HUES48 (cell line): ENCODE results near the gene ADGRB3.

Experiments used
- H3K27ac ChIP-seq: one replicate; pipeline ENCODE4 v1.7.0; 2013; ENCODE audit warnings: low read depth, low read length, inconsistent platforms
- H3K27me3 ChIP-seq: 2 replicates; pipeline ENCODE4 v1.6.1; 2013; ENCODE audit warnings: mild to moderate bottlenecking, low read length; ENCODE audit not compliant: control insufficient read depth, insufficient read depth
- H3K36me3 ChIP-seq: 2 replicates; pipeline ENCODE4 v1.6.1; 2013; ENCODE audit warnings: low read length; ENCODE audit not compliant: control insufficient read depth, insufficient read depth
- H3K4me1 ChIP-seq: 2 replicates; pipeline ENCODE4 v1.6.1; 2013; ENCODE audit warnings: mild to moderate bottlenecking, low read length; ENCODE audit not compliant: control insufficient read depth, insufficient read depth
- H3K4me3 ChIP-seq: 2 replicates; pipeline ENCODE4 v1.5.1; 2013; ENCODE audit warnings: mild to moderate bottlenecking, low read depth, low read length
- H3K9ac ChIP-seq: 2 replicates; pipeline ENCODE4 v1.6.1; 2013; ENCODE audit warnings: mild to moderate bottlenecking, low read depth, low read length, moderate library complexity
- H3K9me3 ChIP-seq: 2 replicates; pipeline ENCODE4 v1.6.1; 2013; ENCODE audit warnings: low read length; ENCODE audit not compliant: control insufficient read depth, insufficient read depth

ADGRB3 gene

DNA sequence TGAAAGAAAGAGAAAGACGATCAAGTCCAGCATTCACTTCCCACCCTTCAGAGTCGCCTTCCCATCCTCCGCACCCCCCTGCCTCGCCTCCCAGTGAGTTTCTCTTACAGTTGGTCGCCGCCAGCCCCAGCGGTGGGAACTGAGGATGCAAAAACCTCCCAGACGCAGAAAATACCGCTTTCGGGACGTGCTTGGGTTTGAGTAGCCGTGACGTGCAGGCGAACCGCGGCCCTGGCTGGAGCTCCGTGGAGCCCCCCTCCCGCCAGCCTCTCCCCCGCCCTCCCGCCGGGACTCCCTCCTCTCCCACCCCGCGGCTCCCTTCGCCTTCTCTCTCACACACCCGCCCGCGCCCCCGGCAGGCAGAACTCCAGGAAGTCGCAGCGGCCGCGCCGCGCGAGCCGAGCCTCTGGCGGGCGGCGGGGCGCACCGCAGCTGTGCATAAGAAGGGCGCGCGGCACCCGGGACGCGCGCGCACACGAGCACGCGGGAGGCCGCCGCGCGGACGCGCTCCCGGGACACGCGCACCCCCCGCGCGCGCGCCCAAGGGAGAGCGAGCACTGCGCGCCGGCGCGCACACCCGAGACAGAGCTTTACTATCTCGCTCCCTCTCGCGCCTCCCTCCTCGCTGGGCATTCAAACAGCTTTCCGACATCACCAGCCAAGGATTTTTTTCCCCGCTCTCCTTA, at the start of gene ADGRB3:
ADGRB3 (plus strand) TSS at position 557 of the 686 bp plus-strand sequence. CDS start 3,394 bp downstream, outside the sequence.
- H3K27ac ChIP-seq = peak within 1 kb of the TSS; percentile 38
- H3K4me3 ChIP-seq = peak within 1 kb of the TSS; percentile 89
- no peaks in the 10 kb centered on the region for H3K9me3 ChIP-seq
- peaks cover 68% of the 10 kb centered on the region for H3K27me3 ChIP-seq
- peaks cover 24% of the 10 kb centered on the region for H3K4me1 ChIP-seq
- H3K9ac ChIP-seq = peak within 1 kb of the TSS; percentile 57
- H3K36me3 ChIP-seq = no peaks in the 10 kb centered on the region

DNA sequence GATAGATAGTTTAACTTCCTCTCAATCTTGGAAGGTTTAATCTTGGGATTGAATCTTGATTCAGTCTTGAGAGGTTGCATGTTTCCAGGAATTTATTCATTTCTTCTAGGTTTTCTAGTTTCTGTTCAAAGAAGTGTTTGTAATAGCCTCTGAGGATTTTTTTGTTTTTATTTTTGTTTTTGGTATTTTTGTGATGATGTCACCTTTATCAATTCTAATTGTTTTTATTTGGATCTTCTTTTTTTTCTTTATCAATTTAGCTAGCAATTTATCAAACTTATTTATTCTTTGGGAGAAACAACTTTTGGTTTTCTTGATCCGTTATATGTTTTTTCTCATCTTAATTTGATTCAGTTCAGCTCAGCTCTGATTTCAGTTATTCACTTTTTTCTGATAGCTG, 41.5 kb upstream of the ADGRB3 start:
- no peak overlapping the region for H3K4me3 ChIP-seq
- H3K27ac ChIP-seq = no peak overlapping the region
- no peak overlapping the region for H3K9ac ChIP-seq
- no peaks in the 10 kb centered on the region for H3K27me3 ChIP-seq
- H3K4me1 ChIP-seq = no peaks in the 10 kb centered on the region
- H3K9me3 ChIP-seq = no peaks in the 10 kb centered on the region
- H3K36me3 ChIP-seq = no peaks in the 10 kb centered on the region

GRCh38 chr6:68597642-68598041, 37.4 kb upstream of the ADGRB3 start:
- Histone ChIP-seq H3K27ac (no peak overlapping the region), H3K9ac (no peak overlapping the region), H3K4me3 (no peak overlapping the region)

DNA sequence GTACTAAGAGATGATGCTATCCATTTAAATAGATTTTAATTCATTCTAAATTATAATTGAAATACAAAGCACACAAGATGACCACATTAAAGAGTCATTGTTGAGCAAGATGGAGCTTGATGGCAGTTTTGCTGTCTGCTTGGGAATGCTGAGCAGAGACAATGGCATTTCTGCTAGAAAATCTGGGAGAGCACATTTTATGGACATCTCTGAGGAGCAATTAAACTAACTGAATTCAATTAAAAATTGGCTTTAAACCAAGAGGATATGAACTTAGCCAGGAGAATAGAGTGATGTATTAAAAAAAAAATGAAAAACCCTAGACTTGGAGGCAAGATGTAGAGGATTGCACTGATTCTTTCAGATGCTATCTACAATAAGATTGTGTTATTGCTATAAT, 19.1 kb upstream of the ADGRB3 start:
- Histone ChIP-seq H3K27ac (no peak overlapping the region), H3K9me3 (no peaks in the 10 kb centered on the region), H3K36me3 (no peaks in the 10 kb centered on the region), H3K4me1 (no peaks in the 10 kb centered on the region), H3K9ac (no peak overlapping the region), H3K4me3 (no peak overlapping the region), H3K27me3 (no peaks in the 10 kb centered on the region)

More at GRCh38 chr6:68597642-68598041, 37.4 kb upstream of the ADGRB3 start:
- Histone ChIP-seq H3K27me3 (no peaks in the 10 kb centered on the region), H3K36me3 (no peaks in the 10 kb centered on the region), H3K4me1 (no peaks in the 10 kb centered on the region), H3K9me3 (no peaks in the 10 kb centered on the region)

DNA sequence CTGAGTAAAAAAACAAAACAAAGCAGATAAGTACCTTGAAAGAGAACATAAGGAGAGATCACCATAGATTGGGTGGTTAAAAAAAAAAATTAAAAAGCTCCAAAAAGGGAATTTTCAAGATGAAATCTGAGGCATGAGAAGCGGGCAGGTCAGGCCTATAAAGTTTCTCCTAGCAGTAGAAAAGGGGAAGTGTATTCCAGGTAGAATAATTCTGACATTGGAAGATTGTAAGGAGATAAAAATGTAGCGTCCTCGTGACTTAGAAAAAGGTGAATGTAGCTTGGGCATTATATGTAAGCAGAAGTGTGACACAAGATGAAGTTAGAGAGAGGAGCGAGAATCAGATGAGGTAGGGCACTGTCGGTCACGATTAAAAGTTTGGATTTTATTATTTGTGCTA, 9.1 kb upstream of the ADGRB3 start:
- Histone ChIP-seq H3K27ac (no peak overlapping the region), H3K4me1 (peaks cover 16% of the 10 kb centered on the region), H3K9ac (no peak overlapping the region), H3K4me3 (no peak overlapping the region), H3K9me3 (no peaks in the 10 kb centered on the region), H3K27me3 (no peaks in the 10 kb centered on the region), H3K36me3 (no peaks in the 10 kb centered on the region)

DNA sequence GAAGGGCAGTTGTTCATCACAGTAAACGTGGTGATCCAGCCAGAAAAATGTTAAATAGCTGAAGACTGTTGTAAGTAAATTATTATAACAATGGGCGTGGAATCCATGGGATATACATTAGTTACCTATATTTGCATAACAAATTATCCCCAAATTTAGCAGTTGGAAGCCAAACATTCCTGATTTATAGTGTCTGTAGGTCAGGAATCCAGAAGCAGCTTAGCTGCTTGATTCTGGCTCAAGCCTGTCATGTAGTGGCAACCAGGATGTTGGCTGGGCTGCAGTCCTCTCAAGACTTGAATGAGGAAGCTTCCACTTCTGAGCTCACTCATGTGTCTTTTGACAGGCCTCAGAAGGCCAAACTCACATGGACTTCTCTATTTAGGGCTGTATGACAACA, 6.9 kb upstream of the ADGRB3 start:
- Histone ChIP-seq H3K9ac (no peak overlapping the region), H3K4me1 (peaks cover 21% of the 10 kb centered on the region), H3K27ac (no peak overlapping the region), H3K27me3 (peaks cover 11% of the 10 kb centered on the region), H3K4me3 (no peak overlapping the region), H3K9me3 (no peaks in the 10 kb centered on the region), H3K36me3 (no peaks in the 10 kb centered on the region)

GRCh38 chr6:68632734-68633133, 2.3 kb upstream of the ADGRB3 start:
- Histone ChIP-seq H3K27ac (no peak overlapping the region), H3K9ac (no peak overlapping the region), H3K36me3 (no peaks in the 10 kb centered on the region), H3K9me3 (no peaks in the 10 kb centered on the region), H3K27me3 (peaks cover 48% of the 10 kb centered on the region), H3K4me3 (no peak overlapping the region), H3K4me1 (peaks cover 25% of the 10 kb centered on the region)

- Histone ChIP-seq H3K36me3 (no peaks in the 10 kb centered on the region), H3K27me3 (peaks cover 54% of the 10 kb centered on the region), H3K4me1 (peaks cover 18% of the 10 kb centered on the region), H3K9me3 (no peaks in the 10 kb centered on the region), H3K4me3 (peak overlapping the region; percentile 89), H3K9ac (no peak overlapping the region), H3K27ac (no peak overlapping the region)
Observed at GRCh38 chr6:68633281-68633971, 1.7 kb upstream of the ADGRB3 start.

GRCh38 chr6:68633972-68634725, 933 bp upstream of the ADGRB3 start:
- Histone ChIP-seq H3K9ac (no peak overlapping the region), H3K36me3 (no peaks in the 10 kb centered on the region), H3K27me3 (peaks cover 61% of the 10 kb centered on the region), H3K4me1 (peaks cover 17% of the 10 kb centered on the region), H3K9me3 (no peaks in the 10 kb centered on the region), H3K4me3 (peak overlapping the region; percentile 89), H3K27ac (no peak overlapping the region)

GRCh38 chr6:68635412-68635705, 277 bp downstream of the ADGRB3 start:
- H3K9ac ChIP-seq = peak overlapping the region; percentile 57
- no peak overlapping the region for H3K27ac ChIP-seq
- no peaks in the 10 kb centered on the region for H3K9me3 ChIP-seq
- H3K4me3 ChIP-seq = peak overlapping the region; percentile 89
- peaks cover 28% of the 10 kb centered on the region for H3K4me1 ChIP-seq
- peaks cover 73% of the 10 kb centered on the region for H3K27me3 ChIP-seq
- no peaks in the 10 kb centered on the region for H3K36me3 ChIP-seq
